ENCODE measurements around the gene DCTN2.
"Not testable (repeated sequence)": the region's sequence is repeated elsewhere in the genome, so short reads cannot be mapped to it uniquely, and the experiment has no call there.

DCTN2 gene

GRCh38 chr12:57546438-57547287 lies at the start of gene DCTN2:
Gene DCTN2 (minus strand): TSS chr12:57547192. CDS start chr12:57547063, 129 bp downstream.
- DNase-seq = peak; percentile 90

GRCh38 chr12:57593187-57593586 lies 46.2 kb upstream of the DCTN2 start:
- DNase-seq = no peak

- no peak for DNase-seq
Measured at GRCh38 chr12:57592551-57593165, 45.7 kb upstream of the DCTN2 start.

GRCh38 chr12:57591782-57592325 lies 44.9 kb upstream of the DCTN2 start:
- no peak for DNase-seq

GRCh38 chr12:57590864-57591781 lies 44.1 kb upstream of the DCTN2 start, which contains the start of gene PIP4K2C:
Gene PIP4K2C (plus strand): TSS chr12:57591192. CDS start chr12:57591290, 98 bp downstream.
- peak; percentile 75 for DNase-seq

- no peak for DNase-seq
Measured at GRCh38 chr12:57590479-57590863, 43.5 kb upstream of the DCTN2 start.

GRCh38 chr12:57588951-57589610 lies 42.1 kb upstream of the DCTN2 start:
- not testable (repeated sequence) for DNase-seq

GRCh38 chr12:57586832-57587429 lies 39.9 kb upstream of the DCTN2 start:
- DNase-seq = no peak

GRCh38 chr12:57586128-57586527 lies 39.1 kb upstream of the DCTN2 start:
- DNase-seq = no peak

- no peak for DNase-seq
Measured at GRCh38 chr12:57585156-57585555, 38.2 kb upstream of the DCTN2 start.

- DNase-seq = no peak
Measured at GRCh38 chr12:57584690-57585089, 37.7 kb upstream of the DCTN2 start.

GRCh38 chr12:57584050-57584449 lies 37.1 kb upstream of the DCTN2 start:
- no peak for DNase-seq

- DNase-seq = peak; percentile 54
Measured at GRCh38 chr12:57583008-57583831, 36.2 kb upstream of the DCTN2 start.

- DNase-seq = no peak
Measured at GRCh38 chr12:57582440-57582839, 35.4 kb upstream of the DCTN2 start.

GRCh38 chr12:57581802-57582201 lies 34.8 kb upstream of the DCTN2 start:
- no peak for DNase-seq

- DNase-seq = no peak
Measured at GRCh38 chr12:57580466-57580795, 33.4 kb upstream of the DCTN2 start.

- DNase-seq = no peak
Measured at GRCh38 chr12:57579677-57580465, 32.9 kb upstream of the DCTN2 start.

- no peak for DNase-seq
Measured at GRCh38 chr12:57579011-57579410, 32.0 kb upstream of the DCTN2 start.

GRCh38 chr12:57577981-57578758 lies 31.2 kb upstream of the DCTN2 start:
- DNase-seq = no peak
